Uterus (tissue), 4 donors: ENCODE data around the gene HCLS1. TPM values are rescaled to one million over a fixed set of nuclear protein-coding genes. Genes with fewer than 3 reads are reported as not detected.

Experiments
- DNase-seq, 2 donors: peaks; one replicate each; pipeline ENCODE4 v3.0.0-alpha.2; 2019 to 2020
- H3K27ac ChIP-seq, 2 donors: fragments of 200-600 bp; sonication (generic); 1 replicate in 1 of 2; 2 replicates in 1 of 2; pipeline ENCODE4 v1.5.1; 2016 to 2018
- H3K27me3 ChIP-seq, 2 donors: fragments of 200-600 bp; sonication (generic); one replicate each; pipeline ENCODE4 v1.5.1; 2018 to 2019; ENCODE audit warnings: control low read depth in 1 of 2
- H3K36me3 ChIP-seq, 2 donors: fragments of 200-600 bp; sonication (generic); one replicate each; pipeline ENCODE4 v1.5.1; 2019; ENCODE audit warnings: control low read depth in 1 of 2
- H3K4me1 ChIP-seq, 2 donors: fragments of 200-600 bp; sonication (generic); one replicate each; pipeline ENCODE4 v1.5.1; 2018 to 2019; ENCODE audit warnings: control low read depth in 1 of 2
- H3K4me3 ChIP-seq, 2 donors: fragments of 200-600 bp; sonication (generic); 1 replicate in 1 of 2; 2 replicates in 1 of 2; pipeline ENCODE4 v1.5.1; 2018 to 2019; ENCODE audit warnings: mild to moderate bottlenecking in 1 of 2
- H3K9me3 ChIP-seq, 2 donors: fragments of 200-600 bp; sonication (generic); one replicate each; pipeline ENCODE4 v1.5.1; 2019; ENCODE audit warnings: control low read depth in 1 of 2
- POLR2A ChIP-seq, 2 donors: fragments of 450-650 bp; IDR thresholded peaks; one replicate each; pipeline ENCODE4 v1.6.1; 2016; ENCODE audit warnings: antibody characterized with exemption in 2 of 2, mild to moderate bottlenecking in 1 of 2, moderate library complexity in 1 of 2
- intact Hi-C: fragments of 100-400 bp; cut with DNase I; formaldehyde crosslinking; loops from one replicate; pipeline ENCODE4 v1.15.1; 2023; ENCODE audit warnings: low total_unique reads
- total RNA-seq, 4 donors: library from RNA; depleted of rRNA in 3 of 4; stranded (reverse); fragments of >200 nt in 3 of 4; gene quantifications; one replicate each; pipeline versions ENCODE4 v1.1.0 to v1.2.4, GENCODE V29; 2014 to 2023
- TF ChIP-seq, protein P1 (sequence below), 4 experiments: fragments of 200-600 bp in 2 of 4; fragments of 450-650 bp in 2 of 4; sonication (generic) in 2 of 4; IDR thresholded peaks; one replicate each; pipeline ENCODE4 v1.5.1; 2016 to 2019; ENCODE audit warnings: antibody characterized with exemption in 4 of 4, mild to moderate bottlenecking in 2 of 4, moderate library complexity in 1 of 4
- donor health status: DM: yes; HTN: yes; CAD: no.

The HCLS1 gene
- total RNA-seq, 4 donors from 2014 or later: 12.2 to 28.8 (median 16.9) TPM

DNA sequence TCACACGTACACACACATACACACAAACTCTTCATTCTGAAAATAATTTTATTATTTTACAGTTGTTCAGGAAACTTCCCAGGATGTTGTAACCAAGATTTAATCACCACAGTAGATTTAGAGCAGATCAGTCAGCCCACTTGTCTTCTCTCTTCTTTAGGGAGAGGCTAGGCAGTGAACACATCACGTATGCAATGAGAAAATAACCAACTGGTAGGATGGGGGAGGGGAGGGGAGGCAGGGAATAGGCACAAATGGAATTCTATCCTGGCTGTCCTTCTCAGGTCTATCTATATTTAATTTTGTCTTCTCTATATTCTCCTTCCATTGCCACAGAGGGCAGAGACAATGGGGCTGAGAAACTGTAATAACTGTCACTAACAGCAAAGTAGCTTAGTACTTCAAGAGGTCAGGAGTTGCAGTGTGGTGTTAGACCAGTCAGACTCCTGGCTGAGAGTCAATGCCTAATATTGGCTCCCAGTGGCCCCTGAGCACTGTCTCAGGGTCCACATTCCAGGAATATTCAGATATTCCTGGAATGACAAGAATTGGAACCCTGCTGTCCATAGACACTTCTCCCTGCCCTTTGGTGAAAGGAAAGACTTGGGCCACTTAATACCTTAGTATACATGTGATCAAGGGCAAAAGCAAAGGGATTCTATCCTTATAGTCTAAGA is 2.6 kb upstream of the HCLS1 start:
- Histone ChIP-seq H3K36me3 (no peaks in the 10 kb centered on the region), H3K27me3 (no peaks in the 10 kb centered on the region), H3K4me3 (no peak overlapping the region), H3K4me1 (no peaks in the 10 kb centered on the region), H3K27ac (no peak overlapping the region), H3K9me3 (no peaks in the 10 kb centered on the region)
- intact Hi-C loops: no loop called here
- no peak for DNase-seq
- TF ChIP-seq, protein P1, sequence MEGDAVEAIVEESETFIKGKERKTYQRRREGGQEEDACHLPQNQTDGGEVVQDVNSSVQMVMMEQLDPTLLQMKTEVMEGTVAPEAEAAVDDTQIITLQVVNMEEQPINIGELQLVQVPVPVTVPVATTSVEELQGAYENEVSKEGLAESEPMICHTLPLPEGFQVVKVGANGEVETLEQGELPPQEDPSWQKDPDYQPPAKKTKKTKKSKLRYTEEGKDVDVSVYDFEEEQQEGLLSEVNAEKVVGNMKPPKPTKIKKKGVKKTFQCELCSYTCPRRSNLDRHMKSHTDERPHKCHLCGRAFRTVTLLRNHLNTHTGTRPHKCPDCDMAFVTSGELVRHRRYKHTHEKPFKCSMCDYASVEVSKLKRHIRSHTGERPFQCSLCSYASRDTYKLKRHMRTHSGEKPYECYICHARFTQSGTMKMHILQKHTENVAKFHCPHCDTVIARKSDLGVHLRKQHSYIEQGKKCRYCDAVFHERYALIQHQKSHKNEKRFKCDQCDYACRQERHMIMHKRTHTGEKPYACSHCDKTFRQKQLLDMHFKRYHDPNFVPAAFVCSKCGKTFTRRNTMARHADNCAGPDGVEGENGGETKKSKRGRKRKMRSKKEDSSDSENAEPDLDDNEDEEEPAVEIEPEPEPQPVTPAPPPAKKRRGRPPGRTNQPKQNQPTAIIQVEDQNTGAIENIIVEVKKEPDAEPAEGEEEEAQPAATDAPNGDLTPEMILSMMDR (IDR thresholded peaks at IDR 0.05): no peak
- TF ChIP-seq POLR2A (IDR thresholded peaks at IDR 0.05): no peak

DNA sequence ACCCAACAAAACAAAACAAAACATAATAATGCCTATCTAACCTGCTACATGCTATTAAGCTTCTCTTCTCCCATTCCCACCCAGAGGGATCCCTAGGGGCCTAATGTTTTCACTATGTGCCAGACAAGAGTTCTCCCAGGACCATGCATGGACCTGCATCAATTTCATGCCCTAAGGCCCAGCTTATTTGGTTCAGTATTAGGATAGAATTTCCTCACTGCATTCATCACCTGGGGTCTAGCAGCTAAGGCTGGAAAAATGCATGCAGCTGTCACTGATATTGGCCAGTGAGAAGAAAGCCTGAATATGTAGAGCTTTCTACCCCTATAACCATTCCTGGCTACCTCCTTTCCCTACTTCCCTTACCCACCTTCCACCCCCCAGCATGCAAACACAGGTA is 2.0 kb upstream of the HCLS1 start:
- DNase-seq: no peak
- no peak overlapping the region for H3K27ac ChIP-seq
- intact Hi-C loops: no loop called here
- TF ChIP-seq POLR2A (IDR thresholded peaks at IDR 0.05): no peak
- TF ChIP-seq, protein P1 (IDR thresholded peaks at IDR 0.05): no peak
- H3K36me3 ChIP-seq: no peaks in the 10 kb centered on the region
- no peaks in the 10 kb centered on the region for H3K27me3 ChIP-seq
- no peaks in the 10 kb centered on the region for H3K4me1 ChIP-seq
- no peaks in the 10 kb centered on the region for H3K9me3 ChIP-seq
- no peak overlapping the region for H3K4me3 ChIP-seq

DNA sequence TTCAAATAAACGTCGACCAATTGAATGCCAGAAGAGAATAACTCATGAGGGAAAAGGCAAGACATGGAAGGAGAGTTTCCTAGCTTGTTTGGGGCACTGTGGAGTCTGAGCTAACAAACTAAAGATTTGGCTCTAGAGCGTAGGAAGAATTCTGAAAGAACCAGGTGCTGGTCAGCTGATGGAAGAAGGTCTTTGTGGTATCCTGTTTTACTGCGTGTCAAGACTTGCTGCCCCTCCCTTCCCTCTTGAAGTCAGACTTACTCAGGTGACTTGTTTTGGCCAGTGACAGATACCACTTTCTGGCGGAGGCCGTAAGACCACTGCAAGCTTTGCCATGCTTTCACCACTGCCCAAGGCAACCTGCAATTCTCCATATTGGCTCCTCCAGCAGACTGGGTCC is 673 bp upstream of the HCLS1 start:
- Histone ChIP-seq H3K27ac (peak overlapping the region in 1 of 2 donors; percentile 50), H3K36me3 (no peaks in the 10 kb centered on the region), H3K4me3 (no peak overlapping the region), H3K27me3 (no peaks in the 10 kb centered on the region), H3K9me3 (no peaks in the 10 kb centered on the region), H3K4me1 (no peaks in the 10 kb centered on the region)
- TF ChIP-seq, protein P1 (IDR thresholded peaks at IDR 0.05): no peak
- TF ChIP-seq POLR2A (IDR thresholded peaks at IDR 0.05): no peak
- DNase-seq: no peak
- intact Hi-C loops: no loop called here

DNA sequence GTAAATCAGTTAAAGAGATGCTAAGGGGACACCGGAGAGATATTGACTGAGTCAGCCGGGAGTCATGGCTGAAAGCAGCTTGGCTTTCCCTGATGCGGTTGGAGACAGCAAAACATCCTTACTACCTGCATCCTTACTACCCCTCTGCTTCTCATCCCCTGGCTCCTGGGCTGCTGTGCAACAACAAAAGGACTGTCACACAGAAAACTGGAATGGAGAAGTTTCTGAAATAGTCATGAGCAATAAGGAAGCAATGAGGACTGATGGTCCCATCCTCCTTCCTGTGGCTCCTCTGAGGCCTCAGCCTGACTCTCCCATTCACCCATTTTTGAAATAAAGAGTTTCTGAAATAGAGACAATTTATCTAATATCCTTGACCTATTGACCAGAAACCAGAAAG is 1.1 kb downstream of the HCLS1 start:
- TF ChIP-seq, protein P1 (IDR thresholded peaks at IDR 0.05): no peak
- no peak for TF ChIP-seq POLR2A (IDR thresholded peaks at IDR 0.05)
- Histone ChIP-seq H3K27me3 (no peaks in the 10 kb centered on the region), H3K4me3 (no peak overlapping the region), H3K9me3 (no peaks in the 10 kb centered on the region), H3K36me3 (no peaks in the 10 kb centered on the region), H3K4me1 (no peaks in the 10 kb centered on the region), H3K27ac (no peak overlapping the region)
- intact Hi-C loops: no loop called here
- DNase-seq: no peak

DNA sequence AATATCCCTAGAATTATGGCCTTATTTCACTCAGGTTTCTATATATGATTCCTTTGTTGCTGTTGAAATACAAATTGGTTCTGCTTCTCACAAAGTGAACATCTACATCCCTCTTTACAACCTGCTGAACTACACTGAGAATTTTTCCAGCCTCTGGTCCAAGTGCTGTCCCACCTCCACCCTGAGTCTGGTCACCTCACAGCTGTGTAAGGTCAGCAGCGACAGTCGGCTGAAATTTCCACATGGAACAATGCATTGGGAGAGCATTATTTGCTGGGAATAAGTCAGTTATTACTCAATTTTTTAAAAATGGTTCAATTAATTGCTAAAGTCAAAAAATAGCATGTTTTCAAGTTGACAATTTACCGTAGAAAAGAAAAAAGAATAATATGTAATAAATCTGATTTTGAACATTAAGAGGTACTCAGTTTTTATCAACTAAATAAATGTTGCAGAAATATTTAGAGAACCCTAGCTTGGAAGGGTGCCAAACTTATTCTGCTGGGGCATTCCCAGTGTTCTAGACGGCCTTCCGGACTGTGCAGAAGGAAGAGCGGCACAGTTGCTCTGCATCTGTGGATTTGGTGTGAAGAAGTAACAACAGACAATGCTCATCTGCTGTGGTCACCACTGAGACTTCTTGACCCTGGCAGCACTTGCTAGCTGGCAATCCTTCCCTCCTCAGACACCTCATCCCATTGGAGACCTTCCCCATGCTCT is 1.8 kb downstream of the HCLS1 start:
- DNase-seq: no peak
- no peaks in the 10 kb centered on the region for H3K4me1 ChIP-seq
- H3K27me3 ChIP-seq: no peaks in the 10 kb centered on the region
- no peak overlapping the region for H3K27ac ChIP-seq
- no peaks in the 10 kb centered on the region for H3K9me3 ChIP-seq
- H3K4me3 ChIP-seq: no peak overlapping the region
- intact Hi-C loops: no loop called here
- no peaks in the 10 kb centered on the region for H3K36me3 ChIP-seq
- no peak for TF ChIP-seq POLR2A (IDR thresholded peaks at IDR 0.05)
- TF ChIP-seq, protein P1 (IDR thresholded peaks at IDR 0.05): no peak
